Hepatic stellate cell (primary cell): ENCODE results near the gene FRAS1.
"Not testable (repeated sequence)": the region's sequence is repeated elsewhere in the genome, so short reads cannot be mapped to it uniquely, and the experiment has no call there.

Experiments used
- DNase-seq: peaks from one replicate; pipeline ENCODE4 v3.0.0; 2011; ENCODE audit warnings: low spot score

The FRAS1 gene

GRCh38 chr4:78325271-78326157 is 268.4 kb downstream of the FRAS1 start:
- DNase-seq, result no peak

GRCh38 chr4:78328591-78328990 is 271.5 kb downstream of the FRAS1 start:
- DNase-seq, result not testable (repeated sequence)

DNA sequence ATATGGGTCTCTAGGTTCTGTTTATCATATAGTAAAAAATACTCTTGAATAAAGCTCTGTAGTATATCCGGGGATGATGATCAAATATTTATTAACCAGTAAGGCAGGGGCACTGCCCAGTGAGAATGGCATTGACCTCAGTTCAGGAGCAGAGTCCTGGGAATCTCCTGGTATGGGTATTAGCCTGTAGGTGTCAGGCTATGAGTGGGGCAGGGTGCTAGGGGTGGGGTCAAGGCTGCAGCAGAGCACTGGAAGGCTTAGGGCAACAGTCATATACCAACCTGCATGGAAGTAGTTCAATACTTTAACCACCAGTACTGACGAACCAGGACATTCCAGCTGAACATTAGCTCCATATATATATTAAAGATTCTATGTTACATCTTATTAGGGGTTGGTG is 274.1 kb downstream of the FRAS1 start:
- DNase-seq, result no peak

GRCh38 chr4:78331965-78332364 is 274.8 kb downstream of the FRAS1 start:
- DNase-seq, result no peak

GRCh38 chr4:78332976-78333375 is 275.9 kb downstream of the FRAS1 start:
- no peak for DNase-seq

GRCh38 chr4:78336093-78336943 is 279.2 kb downstream of the FRAS1 start:
- DNase-seq, result no peak

DNA sequence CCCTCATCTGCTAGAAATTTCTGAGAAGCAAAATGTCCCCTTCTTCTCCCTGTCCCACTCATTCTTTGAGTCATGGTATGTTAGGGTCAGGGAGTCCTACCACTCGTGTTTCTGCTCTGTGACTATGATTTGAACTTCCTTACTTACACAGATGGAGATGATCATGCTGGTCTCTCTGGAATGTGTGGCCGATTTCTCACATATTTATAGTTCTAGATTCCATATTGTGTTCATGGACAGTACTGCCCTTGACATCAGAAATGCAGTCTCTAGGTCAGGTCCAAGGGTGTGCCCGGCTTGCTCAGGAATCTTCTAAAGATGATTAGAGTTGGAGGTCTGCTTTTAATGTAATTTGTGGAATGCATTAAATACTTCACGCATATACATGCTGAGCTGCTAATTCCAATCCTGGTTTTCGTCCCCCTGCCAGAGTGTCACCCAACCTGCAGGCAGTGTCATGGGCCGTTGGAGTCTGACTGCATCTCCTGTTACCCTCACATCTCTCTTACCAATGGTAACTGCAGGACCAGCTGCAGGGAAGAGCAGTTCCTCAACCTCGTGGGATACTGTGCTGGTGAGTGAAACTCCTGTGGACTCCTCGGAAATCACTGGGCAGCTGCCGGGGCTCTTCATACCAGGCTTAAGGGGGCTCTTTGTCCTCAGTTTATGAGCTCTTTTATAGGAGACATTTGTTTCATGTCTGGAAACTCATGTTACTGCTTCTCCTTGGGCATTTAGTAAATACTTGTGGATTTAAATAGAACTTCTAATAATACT is 280.3 kb downstream of the FRAS1 start:
- no peak for DNase-seq

DNA sequence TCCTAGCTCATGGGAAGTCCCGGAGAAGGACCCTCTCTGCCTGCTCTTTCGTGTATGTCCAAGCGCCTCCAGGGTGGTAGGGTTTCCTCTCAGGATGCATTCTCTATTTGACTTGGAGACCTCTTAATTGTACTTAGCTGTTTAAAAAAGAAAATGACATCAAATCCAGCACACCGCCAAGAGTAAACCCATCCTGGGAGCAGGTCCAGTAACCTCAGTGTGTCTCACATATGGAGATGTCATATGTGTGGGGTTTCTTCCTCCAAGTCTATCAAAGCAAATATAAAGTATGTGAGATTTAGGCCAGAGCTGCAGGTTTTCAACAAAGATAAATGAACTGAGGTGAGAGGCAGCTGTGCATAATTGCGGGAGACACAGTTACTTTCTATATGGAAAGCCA is 285.0 kb downstream of the FRAS1 start:
- DNase-seq, result no peak

GRCh38 chr4:78343682-78344081 is 286.6 kb downstream of the FRAS1 start:
- no peak for DNase-seq

DNA sequence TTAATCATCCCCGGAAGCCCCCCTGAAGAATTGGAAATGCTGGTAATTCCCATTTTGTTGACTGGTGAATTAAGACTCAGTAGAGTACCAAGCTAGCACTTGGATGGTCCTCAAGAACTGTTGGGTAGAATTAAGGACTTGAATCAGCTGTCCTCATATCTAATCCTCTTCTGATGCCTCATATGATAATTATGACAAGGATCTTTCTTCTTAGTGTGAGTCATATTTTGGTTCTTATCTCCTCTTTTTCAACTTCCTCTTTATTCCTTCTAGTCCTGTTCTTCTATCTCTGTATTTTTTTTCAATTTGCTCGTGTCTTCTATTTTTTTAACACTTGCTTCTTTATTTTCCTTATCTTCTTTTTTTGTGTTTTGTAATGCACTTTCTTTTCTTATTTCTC is 288.1 kb downstream of the FRAS1 start:
- no peak for DNase-seq

DNA sequence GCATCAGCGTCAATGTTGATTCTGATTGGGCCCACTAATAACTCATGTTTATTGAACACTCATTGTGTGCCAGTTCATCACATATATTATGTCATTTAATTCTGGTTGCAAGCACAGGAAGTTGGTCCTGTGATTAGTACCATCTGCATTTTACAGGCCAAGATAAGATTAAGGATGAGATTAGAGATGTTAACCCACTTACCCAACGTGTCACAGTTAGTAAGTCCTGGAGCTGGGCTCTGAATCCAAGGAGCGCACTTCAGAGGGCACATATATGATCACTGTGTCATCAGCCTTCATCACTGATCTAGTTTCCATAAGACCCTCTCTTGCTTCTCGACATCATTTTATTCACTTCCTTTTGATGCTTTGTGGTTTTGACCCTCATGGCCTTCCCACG is 289.1 kb downstream of the FRAS1 start:
- no peak for DNase-seq

- DNase-seq, result no peak
Measured at GRCh38 chr4:78347527-78347926, 290.4 kb downstream of the FRAS1 start.

DNA sequence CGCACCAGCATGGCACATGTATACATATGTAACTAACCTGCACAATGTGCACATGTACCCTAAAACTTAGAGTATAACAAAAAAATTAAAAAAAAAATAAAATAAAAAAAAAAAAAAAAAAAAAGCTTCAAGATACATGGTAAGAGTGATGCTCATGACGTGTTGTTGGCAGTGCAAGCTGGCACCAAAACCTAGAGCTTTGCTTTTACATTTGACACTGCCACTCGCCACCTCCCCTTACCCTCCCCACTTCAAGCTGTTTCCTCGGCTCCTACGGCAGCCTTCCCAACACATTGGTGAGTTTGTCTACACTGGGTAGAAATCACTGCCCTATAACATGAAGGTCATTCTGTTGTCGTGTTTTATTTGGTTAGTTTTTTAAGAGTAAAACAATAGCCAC is 296.8 kb downstream of the FRAS1 start:
- DNase-seq, result no peak

GRCh38 chr4:78354782-78355181 is 297.7 kb downstream of the FRAS1 start:
- no peak for DNase-seq

GRCh38 chr4:78355306-78355705 is 298.2 kb downstream of the FRAS1 start:
- DNase-seq, result no peak

DNA sequence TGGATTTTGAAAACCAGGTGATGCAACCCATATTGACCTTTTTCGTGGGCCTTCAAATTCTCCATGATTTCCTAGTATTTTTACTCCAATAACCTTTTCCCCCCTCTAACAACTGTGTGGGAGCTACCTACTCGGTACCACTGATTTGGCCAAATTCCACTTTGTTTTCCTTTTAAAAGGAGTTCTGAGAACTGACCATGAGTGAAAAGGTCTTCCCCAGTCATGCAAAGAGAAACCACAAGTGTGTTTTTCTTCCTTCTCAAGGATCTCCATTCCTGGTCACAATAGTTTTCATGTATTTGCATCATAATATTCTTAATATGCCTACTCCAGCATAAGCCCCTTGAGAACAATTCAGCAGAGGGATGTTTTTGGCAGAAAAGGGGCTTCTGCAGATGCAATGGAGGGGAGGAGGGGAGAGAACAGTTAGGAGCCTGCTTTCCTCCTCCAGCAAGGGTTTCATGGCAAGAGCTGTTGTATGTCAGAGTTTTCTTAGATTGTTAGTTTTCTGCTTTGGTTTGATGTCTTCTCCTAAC is 299.2 kb downstream of the FRAS1 start:
- no peak for DNase-seq

DNA sequence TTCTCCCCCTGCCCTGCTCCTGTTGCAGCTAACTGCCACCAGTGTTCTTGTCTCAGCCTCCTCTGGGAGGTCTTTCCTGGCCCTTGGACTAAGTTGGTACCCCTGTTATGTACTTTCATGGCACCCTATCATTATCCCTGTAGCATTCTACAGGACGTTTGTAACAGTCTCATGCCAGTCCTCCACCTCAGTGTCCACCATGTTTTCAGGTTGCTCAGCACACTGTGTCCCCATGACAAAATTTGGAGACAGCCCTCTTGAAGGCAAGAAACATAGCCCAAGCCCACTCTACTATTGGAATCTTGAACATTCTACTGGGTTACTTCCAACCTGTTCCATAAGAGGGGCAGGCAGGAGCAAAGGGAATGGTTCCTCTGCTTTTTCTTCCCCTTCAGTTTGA is 300.0 kb downstream of the FRAS1 start:
- DNase-seq, result no peak

DNA sequence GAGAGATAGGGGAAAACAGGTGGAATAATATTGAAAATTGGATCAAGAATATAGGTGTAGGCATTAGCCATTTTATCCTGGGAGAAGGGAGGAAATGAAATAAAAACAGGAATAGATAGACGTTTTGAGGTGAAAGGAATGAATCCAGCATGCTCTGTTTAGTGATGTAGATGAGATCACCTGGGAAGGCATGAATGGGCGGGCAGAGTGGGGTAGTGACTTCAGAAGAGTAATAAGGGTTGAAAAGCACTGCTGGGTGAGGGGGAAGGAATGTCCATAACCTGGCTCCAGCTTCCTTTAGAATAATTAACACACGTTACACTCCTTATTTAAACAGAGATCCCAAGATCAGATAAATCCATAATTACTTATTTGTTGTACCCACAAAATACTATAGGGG is 303.3 kb downstream of the FRAS1 start:
- DNase-seq, result no peak

GRCh38 chr4:78361621-78362120 is 304.5 kb downstream of the FRAS1 start:
- no peak for DNase-seq

DNA sequence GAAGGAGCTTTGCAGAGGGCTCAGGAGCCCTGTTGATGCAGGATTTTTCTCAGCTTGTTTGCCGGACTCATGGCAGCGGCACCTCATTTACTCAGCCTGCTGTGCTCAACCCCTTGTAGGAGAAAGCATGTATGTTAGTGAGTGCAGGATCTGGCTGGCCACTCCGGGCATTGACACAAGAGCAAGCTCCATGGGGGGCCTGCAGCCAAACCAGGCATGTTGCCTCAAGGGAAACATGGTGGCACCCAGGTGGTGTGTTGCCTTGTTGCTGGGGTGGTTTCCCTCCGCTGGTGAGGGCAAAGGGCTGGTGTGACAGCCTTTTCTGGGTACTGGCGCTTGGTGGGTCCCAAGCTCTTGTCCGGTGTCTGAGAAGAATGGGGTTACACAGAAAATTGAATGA is 305.2 kb downstream of the FRAS1 start:
- no peak for DNase-seq

- DNase-seq, result no peak
Measured at GRCh38 chr4:78363031-78363570, 306.0 kb downstream of the FRAS1 start.

GRCh38 chr4:78369679-78370078 is 312.6 kb downstream of the FRAS1 start:
- DNase-seq, result no peak
